Adrenal gland (tissue), 12 donors: ENCODE measurements around the gene HSD17B1. TPM values are rescaled to one million over a fixed set of nuclear protein-coding genes. Genes with fewer than 3 reads are reported as not detected.

Experiments used
- DNase-seq, 7 donors: peaks; one replicate each; pipeline ENCODE4 v3.0.0-alpha.2; 2019 to 2020
- H3K27ac ChIP-seq, 5 donors: fragments of 200-600 bp; sonication (generic) in 4 of 5; 1 replicate in 3 of 5; 2 replicates in 2 of 5; pipeline versions ENCODE4 v1.5.1 to v1.8.0; 2016 to 2020; ENCODE audit warnings: mild to moderate bottlenecking in 1 of 5
- H3K27me3 ChIP-seq: fragments of 200-600 bp; 2 replicates; pipeline ENCODE4 v1.8.0; 2021
- H3K36me3 ChIP-seq, 2 donors: fragments of 200-600 bp; replicated peaks in 1 of 2; 1 replicate in 1 of 2; 2 replicates in 1 of 2; pipeline versions ENCODE4 v1.5.1 to v1.8.0; 2018 to 2022
- H3K4me1 ChIP-seq, 2 donors: fragments of 200-600 bp; replicated peaks in 1 of 2; 1 replicate in 1 of 2; 2 replicates in 1 of 2; pipeline versions ENCODE4 v1.5.1 to v1.8.0; 2018 to 2021
- H3K4me3 ChIP-seq, 4 donors: fragments of 200-600 bp; sonication (generic) in 3 of 4; one replicate each; pipeline ENCODE4 v1.5.1; 2016 to 2018
- H3K9me3 ChIP-seq, 3 donors: fragments of 200-600 bp; sonication (generic) in 1 of 3; replicated peaks in 1 of 3; 1 replicate in 2 of 3; 2 replicates in 1 of 3; pipeline versions ENCODE4 v1.5.1 to v1.8.0; 2016 to 2021
- POLR2A ChIP-seq, 2 donors: fragments of 450-650 bp; IDR thresholded peaks; one replicate each; pipeline ENCODE4 v1.6.1; 2017; ENCODE audit warnings: antibody characterized with exemption in 2 of 2, mild to moderate bottlenecking in 2 of 2, moderate library complexity in 1 of 2
- WGBS, 4 donors: extraction: QIAGEN DNeasy Blood & Tissue Kit in 2 of 4; methylation state at CpG; one replicate each; pipeline versions ENCODE4 v1.1.5 to v1.1.7; 2013 to 2017; 5-methylcytosine and 5-hydroxymethylcytosine counted together
- intact Hi-C, 2 donors: fragments of 100-400 bp; cut with DNase I; formaldehyde crosslinking; loops; one replicate each; pipeline versions ENCODE4 v1.14.1 to v1.15.0; 2022 to 2023
- polyA plus RNA-seq, 3 donors: library from polyadenylated mRNA; stranded (reverse); fragments of 200-250 nt in 2 of 3; fragments of 350-450 nt in 1 of 3; fragmentation: Illumina TruSeq in 1 of 3; extraction: RNeasy Lipid Tissue Mini Kit (QIAGEN cat#74804) in 1 of 3; gene quantifications; one replicate each; pipeline ENCODE4 v1.2.3, GENCODE V29; 2013 to 2014
- total RNA-seq, 9 donors: library from RNA; depleted of rRNA in 4 of 9; stranded (reverse); fragments of >200 nt in 4 of 9; fragments of 120-200 nt in 1 of 9; fragmentation: NEBNext Ultra II Directional in 1 of 9; extraction: Animal tissue kit (Norgen Biotek cat#: 25700) in 1 of 9; gene quantifications; one replicate each; pipeline versions ENCODE4 v1.1.0 to v1.2.4, GENCODE V29; 2013 to 2023
- TF ChIP-seq, protein P1 (sequence below), 6 experiments: fragments of 450-650 bp in 4 of 6; fragments of 200-600 bp in 2 of 6; sonication (generic) in 1 of 6; IDR thresholded peaks; 1 replicate in 5 of 6; 2 replicates in 1 of 6; pipeline versions ENCODE4 v1.5.1 to v1.8.0; 2016 to 2021; ENCODE audit warnings: antibody characterized with exemption in 6 of 6, mild to moderate bottlenecking in 2 of 6, moderate library complexity in 1 of 6
- donor health status: healthy with polysubstance abuse.
- donor health status: Bipolar disorder and iron deficiency.
- donor health status: DM: yes; HTN: yes; CAD: no.
- donor health status: DM: no; HTN: no; CAD: no.
- donor health status: DM: no; HTN: no; CAD: no.
- donor health status: DM: yes; HTN: yes; CAD: no.

The HSD17B1 gene
- total and polyA plus RNA-seq, 12 donors: 0.22 to 7.6 (median 2.1) TPM

DNA sequence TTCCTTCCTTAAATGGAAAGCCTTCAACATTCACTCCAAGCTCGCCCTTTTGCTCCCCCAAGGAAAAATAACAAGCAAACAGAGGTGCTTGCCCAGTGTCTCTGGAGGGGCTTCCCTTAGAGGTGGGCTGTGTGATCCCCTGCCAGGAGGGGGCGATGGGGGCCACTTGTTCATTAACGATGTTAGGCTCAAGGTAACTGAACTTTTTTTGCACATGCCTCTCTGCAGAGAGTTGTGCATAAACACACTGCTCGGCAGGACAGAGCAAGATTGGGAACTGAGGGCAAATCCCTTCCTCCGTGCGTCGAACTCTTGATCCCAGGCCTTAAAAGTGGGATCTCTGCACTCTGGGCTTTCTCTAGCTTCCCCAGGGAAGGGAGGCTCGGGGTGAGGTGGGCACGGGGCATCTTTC, 32.2 kb upstream of the HSD17B1 start:
- peak in 1 of 7 donors; percentile 27 for DNase-seq
- H3K4me3 ChIP-seq: no peak overlapping the region
- intact Hi-C loops: loop anchor here (5.0 to 10.0 kb wide), 2 partner anchors 98 to 206 kb away; partner anchors contain the start of gene CAVIN1 (in 1 of the 2)
- peak in 1 of 2 donors; percentile 25 for TF ChIP-seq POLR2A (IDR thresholded peaks at IDR 0.05)
- TF ChIP-seq, protein P1, sequence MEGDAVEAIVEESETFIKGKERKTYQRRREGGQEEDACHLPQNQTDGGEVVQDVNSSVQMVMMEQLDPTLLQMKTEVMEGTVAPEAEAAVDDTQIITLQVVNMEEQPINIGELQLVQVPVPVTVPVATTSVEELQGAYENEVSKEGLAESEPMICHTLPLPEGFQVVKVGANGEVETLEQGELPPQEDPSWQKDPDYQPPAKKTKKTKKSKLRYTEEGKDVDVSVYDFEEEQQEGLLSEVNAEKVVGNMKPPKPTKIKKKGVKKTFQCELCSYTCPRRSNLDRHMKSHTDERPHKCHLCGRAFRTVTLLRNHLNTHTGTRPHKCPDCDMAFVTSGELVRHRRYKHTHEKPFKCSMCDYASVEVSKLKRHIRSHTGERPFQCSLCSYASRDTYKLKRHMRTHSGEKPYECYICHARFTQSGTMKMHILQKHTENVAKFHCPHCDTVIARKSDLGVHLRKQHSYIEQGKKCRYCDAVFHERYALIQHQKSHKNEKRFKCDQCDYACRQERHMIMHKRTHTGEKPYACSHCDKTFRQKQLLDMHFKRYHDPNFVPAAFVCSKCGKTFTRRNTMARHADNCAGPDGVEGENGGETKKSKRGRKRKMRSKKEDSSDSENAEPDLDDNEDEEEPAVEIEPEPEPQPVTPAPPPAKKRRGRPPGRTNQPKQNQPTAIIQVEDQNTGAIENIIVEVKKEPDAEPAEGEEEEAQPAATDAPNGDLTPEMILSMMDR (IDR thresholded peaks at IDR 0.05): peak in 1 of 6 experiments; percentile 16
- 31 to 42% (median 35%) methylated on average over 7 to 9 of the region's 9 CpGs for WGBS, 4 donors
- H3K4me1 ChIP-seq: peaks cover 68 to 87% of the 10 kb centered on the region in 2 donors
- H3K36me3 ChIP-seq: peaks cover 0 to 23% of the 10 kb centered on the region in 2 donors
- no peaks in the 10 kb centered on the region for H3K27me3 ChIP-seq
- H3K27ac ChIP-seq: peak overlapping the region; percentile 94 to 99 (median 95)
- no peaks in the 10 kb centered on the region for H3K9me3 ChIP-seq

DNA sequence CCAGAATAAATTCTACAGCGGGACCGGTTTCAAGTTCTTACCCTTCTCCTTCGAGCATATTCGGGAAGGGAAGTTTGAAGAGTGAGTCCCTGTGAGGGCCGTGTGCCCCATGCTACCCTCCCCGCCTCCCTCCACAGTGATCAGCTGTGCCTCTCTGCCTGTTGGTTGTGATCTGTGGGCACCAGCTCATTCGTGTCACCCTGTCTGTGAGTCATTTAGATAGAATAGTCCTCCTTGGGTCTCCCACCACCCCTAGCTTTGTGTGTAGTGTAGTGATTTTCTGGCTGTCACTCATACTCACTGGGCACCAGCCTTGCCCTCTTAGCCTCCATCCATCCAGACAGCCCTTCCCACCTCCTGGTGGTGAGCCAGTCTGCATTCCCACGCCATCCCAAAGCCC, 31.7 kb upstream of the HSD17B1 start:
- H3K36me3 ChIP-seq: peaks cover 0 to 18% of the 10 kb centered on the region in 2 donors
- H3K27ac ChIP-seq: peak overlapping the region; percentile 94 to 99 (median 95)
- no peaks in the 10 kb centered on the region for H3K9me3 ChIP-seq
- no peaks in the 10 kb centered on the region for H3K27me3 ChIP-seq
- peaks cover 73 to 92% of the 10 kb centered on the region in 2 donors for H3K4me1 ChIP-seq
- intact Hi-C loops: loop anchor here (5.0 to 10.0 kb wide), 2 partner anchors 99 to 206 kb away; partner anchors contain the start of gene CAVIN1 (in 1 of the 2)
- no peak for TF ChIP-seq POLR2A (IDR thresholded peaks at IDR 0.05)
- TF ChIP-seq, protein P1 (IDR thresholded peaks at IDR 0.05): no peak
- peak in 3 of 7 donors; percentile 45 to 61 (median 49) for DNase-seq
- 43 to 52% (median 49%) methylated on average over 6 to 8 of the region's 8 CpGs for WGBS, 4 donors
- no peak overlapping the region for H3K4me3 ChIP-seq

DNA sequence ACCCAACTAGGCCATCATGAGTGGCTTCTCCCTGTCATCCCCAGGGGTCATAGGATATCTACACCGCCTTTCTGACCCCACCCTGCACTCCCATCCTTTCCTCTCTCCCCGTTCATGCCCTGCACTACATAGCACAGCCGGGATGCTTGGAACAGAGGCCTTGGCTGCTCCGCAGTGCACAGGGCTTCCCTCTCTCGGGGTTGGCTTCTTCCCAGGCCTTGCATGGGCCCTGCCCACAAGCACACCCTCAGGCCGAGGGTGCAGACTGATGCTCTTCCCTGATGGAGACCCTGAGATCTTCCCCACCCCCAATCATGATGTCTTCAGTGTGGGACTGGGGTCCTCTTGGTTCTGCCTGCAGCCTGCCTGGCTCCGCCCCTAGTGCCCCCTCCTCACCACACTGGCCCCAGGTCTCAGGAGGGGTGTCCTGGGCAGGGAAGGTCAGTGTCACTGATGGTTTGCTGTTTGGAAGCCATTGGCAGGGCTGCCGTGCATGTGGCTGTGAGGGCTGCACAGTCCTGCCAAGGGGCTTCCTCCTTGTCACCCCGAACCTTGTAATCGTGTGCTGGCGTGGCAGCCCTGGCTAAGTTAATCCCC, 31.0 kb upstream of the HSD17B1 start:
- no peak overlapping the region for H3K4me3 ChIP-seq
- no peak for TF ChIP-seq POLR2A (IDR thresholded peaks at IDR 0.05)
- TF ChIP-seq, protein P1 (IDR thresholded peaks at IDR 0.05): no peak
- peak in 6 of 7 donors; percentile 56 to 76 (median 69) for DNase-seq

DNA sequence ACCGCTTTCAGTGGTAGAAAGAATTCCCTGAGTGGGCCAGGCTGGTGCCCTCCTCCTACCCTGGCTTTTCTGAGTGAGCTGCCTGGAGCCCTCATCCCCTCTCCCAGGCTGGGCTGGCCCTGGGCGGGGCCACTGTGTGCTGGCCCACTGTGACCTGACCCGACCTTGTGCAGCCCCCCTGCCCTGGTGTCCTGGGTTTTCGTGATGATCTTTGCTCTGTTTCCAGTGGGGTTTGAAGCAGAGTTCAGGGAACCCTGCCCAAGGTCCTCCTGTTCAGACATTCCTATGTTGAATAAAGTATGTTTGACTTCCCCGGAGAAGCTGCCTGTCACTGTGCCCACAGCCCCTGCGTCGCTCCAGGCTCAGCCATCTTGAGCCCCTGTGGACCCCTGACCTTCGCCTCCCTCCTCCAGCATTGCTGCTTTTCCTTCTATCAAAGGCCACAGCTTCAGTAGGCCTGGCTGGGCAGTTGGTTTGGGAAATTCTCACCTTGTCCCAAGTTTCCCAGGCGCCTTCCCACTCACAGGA, 30.4 kb upstream of the HSD17B1 start:
- peaks cover 83 to 92% of the 10 kb centered on the region in 2 donors for H3K4me1 ChIP-seq
- H3K27me3 ChIP-seq: no peaks in the 10 kb centered on the region
- WGBS, 4 donors: 51 to 74% (median 60%) methylated on average over 9 of the region's 9 CpGs
- DNase-seq: peak in 6 of 7 donors; percentile 46 to 83 (median 62)
- no peak overlapping the region for H3K4me3 ChIP-seq
- H3K27ac ChIP-seq: peak overlapping the region; percentile 65 to 99 (median 94)
- H3K36me3 ChIP-seq: peaks cover 0 to 5% of the 10 kb centered on the region in 2 donors
- intact Hi-C loops: loop anchor here (5.0 to 10.0 kb wide), 2 partner anchors 100 to 208 kb away; partner anchors contain the start of gene CAVIN1 (in 1 of the 2)
- no peaks in the 10 kb centered on the region for H3K9me3 ChIP-seq
- TF ChIP-seq POLR2A (IDR thresholded peaks at IDR 0.05): no peak
- TF ChIP-seq, protein P1 (IDR thresholded peaks at IDR 0.05): no peak

More for the DNA sequence above, 31.0 kb upstream of the HSD17B1 start:
- Histone ChIP-seq H3K27ac (peak overlapping the region; percentile 65 to 99 (median 94)), H3K36me3 (peaks cover 0 to 11% of the 10 kb centered on the region in 2 donors), H3K27me3 (no peaks in the 10 kb centered on the region), H3K9me3 (no peaks in the 10 kb centered on the region), H3K4me1 (peaks cover 79 to 93% of the 10 kb centered on the region in 2 donors)
- 31 to 61% (median 38%) methylated on average over 7 to 11 of the region's 11 CpGs for WGBS, 4 donors
- intact Hi-C loops: loop anchor here (5.0 to 10.0 kb wide), 2 partner anchors 99 to 207 kb away; partner anchors contain the start of gene CAVIN1 (in 1 of the 2)
